ENCODE measurements around the gene JSRP1. TPM values are rescaled to one million over a fixed set of nuclear protein-coding genes. Genes with fewer than 3 reads are reported as not detected.

Gene JSRP1
- total and polyA plus RNA-seq, 2 donors from 2014 or later, result 0.37 to 5.0 TPM

DNA sequence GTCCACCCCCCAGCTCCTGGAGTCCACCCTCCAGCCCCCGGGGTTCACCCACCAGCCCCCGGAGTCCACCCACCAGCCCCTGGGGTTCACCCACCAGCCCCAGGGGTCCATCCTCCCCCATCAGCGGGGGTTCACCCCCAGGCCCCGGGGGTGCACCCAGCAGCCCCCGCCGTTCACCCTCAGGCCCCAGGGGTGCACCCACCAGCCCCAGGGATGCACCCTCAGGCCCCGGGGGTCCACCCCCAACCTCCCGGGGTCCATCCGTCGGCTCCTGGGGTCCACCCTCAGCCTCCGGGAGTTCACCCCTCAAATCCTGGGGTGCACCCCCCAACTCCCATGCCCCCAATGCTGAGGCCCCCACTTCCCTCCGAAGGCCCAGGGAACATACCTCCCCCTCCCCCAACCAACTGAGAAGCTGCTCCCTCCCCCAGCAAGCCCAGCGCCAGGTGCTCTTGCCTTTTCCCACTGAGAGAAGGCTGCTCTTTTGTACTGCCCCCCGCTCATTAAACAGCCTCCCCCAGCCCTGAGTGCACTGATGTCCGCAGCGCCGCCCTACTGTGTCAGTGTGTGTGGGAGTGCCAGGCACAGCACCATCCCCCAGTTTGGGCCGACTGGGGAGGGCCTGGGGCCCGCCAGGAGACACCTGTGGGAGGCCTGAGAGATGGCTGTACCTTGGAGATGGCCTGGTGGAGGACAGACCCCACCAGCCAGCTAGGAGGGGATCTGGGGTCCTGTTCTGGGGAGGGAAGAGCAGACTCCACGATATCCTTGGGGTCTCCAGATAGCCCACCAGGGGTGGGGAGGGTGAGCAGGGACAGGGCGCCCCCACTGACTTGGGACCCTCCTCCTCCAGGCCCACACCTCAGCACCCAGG lies 7.8 kb downstream of the JSRP1 start:
- H3K4me1 ChIP-seq (ENCODE audit: control insufficient read depth in 2 of 3, insufficient read depth in 2 of 3, low read depth in 1 of 3, low read length in 3 of 3), result peaks cover 0 to 10% (median 0%) of the 10 kb centered on the region in 3 donors
- no peak overlapping the region for H3K4me3 ChIP-seq (ENCODE audit: low read length in 3 of 3)
- no peaks in the 10 kb centered on the region for H3K27me3 ChIP-seq (ENCODE audit: control insufficient read depth, insufficient read depth, low read length)
- peaks cover 0 to 38% (median 10%) of the 10 kb centered on the region in 3 donors for H3K36me3 ChIP-seq (ENCODE audit: control insufficient read depth in 2 of 3, insufficient read depth in 3 of 3, low read length in 3 of 3)
- intact Hi-C loops (cut with DNase I), result no loop called here
- no peak overlapping the region for H3K9ac ChIP-seq (ENCODE audit: low read length in 3 of 3)
- H3K27ac ChIP-seq (ENCODE audit: low read depth in 2 of 2, low read length in 2 of 2), result no peak overlapping the region
- FAIRE-seq (no peak), DNase-seq (peak in 1 of 5 donors; percentile 63)
- no peaks in the 10 kb centered on the region for H3K9me3 ChIP-seq (ENCODE audit: control insufficient read depth in 2 of 3, insufficient read depth in 1 of 3, low read length in 3 of 3)
- TF ChIP-seq, protein P1, sequence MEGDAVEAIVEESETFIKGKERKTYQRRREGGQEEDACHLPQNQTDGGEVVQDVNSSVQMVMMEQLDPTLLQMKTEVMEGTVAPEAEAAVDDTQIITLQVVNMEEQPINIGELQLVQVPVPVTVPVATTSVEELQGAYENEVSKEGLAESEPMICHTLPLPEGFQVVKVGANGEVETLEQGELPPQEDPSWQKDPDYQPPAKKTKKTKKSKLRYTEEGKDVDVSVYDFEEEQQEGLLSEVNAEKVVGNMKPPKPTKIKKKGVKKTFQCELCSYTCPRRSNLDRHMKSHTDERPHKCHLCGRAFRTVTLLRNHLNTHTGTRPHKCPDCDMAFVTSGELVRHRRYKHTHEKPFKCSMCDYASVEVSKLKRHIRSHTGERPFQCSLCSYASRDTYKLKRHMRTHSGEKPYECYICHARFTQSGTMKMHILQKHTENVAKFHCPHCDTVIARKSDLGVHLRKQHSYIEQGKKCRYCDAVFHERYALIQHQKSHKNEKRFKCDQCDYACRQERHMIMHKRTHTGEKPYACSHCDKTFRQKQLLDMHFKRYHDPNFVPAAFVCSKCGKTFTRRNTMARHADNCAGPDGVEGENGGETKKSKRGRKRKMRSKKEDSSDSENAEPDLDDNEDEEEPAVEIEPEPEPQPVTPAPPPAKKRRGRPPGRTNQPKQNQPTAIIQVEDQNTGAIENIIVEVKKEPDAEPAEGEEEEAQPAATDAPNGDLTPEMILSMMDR (IDR thresholded peaks at IDR 0.05; ENCODE audit: borderline replicate concordance, extremely low read depth, insufficient read depth), result no peak

DNA sequence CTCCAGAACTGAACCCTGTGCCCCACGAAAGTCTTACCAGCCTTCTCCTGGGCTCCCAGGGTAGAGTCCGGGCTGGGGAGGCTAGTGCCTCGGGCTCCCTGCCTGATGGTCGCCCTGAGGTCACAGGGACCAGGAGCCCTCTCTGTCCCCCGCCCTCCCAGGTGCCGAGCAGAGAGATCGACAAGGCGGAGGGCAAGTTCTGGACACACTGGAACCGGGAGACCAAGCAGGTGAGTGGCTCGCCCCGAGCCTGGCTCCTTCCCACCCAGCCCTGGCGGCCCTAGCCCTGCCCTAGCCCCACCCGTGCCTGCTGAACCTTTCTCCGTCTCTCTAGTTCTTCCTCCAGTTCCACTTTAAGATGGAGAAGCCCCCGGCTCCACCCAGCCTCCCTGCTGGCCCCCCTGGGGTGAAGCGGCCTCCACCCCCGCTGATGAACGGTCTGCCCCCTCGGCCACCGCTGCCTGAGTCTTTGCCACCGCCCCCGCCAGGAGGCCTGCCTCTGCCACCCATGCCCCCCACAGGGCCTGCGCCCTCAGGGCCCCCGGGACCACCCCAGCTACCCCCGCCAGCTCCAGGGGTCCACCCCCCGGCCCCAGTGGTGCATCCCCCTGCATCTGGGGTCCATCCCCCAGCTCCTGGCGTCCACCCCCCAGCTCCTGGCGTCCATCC lies 8.7 kb downstream of the JSRP1 start:
- peak in 1 of 5 donors; percentile 76 for DNase-seq
- no peak overlapping the region for H3K4me3 ChIP-seq (ENCODE audit: low read length in 3 of 3)
- peaks cover 0 to 40% (median 10%) of the 10 kb centered on the region in 3 donors for H3K36me3 ChIP-seq (ENCODE audit: control insufficient read depth in 2 of 3, insufficient read depth in 3 of 3, low read length in 3 of 3)

DNA sequence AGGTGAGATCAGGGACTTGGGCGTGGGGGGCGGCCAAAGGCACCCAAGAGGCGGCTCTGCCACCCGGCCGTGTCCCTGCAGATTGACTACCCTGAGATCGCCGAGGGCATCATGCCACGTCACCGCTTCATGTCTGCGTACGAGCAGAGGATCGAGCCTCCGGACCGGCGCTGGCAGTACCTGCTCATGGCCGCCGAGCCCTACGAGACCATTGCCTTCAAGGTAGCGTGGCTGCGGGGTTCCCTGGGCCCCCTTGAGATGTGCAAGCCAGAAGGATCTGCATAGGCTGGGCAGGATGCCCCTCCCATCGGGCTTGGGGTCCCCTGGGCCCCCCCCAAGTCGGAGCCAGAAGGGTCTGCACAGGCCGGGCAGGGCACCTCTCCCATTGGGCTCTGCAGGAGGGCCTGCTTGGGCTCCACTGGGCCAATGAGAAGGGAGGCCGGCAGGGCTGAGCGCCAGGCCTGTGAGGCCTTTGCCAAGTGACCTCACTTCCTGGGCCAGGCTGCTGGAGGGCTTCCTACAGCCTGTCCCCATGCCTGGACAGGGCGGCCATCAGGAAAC lies 9.3 kb downstream of the JSRP1 start:
- Histone ChIP-seq H3K4me1 (ENCODE audit: control insufficient read depth in 2 of 3, insufficient read depth in 2 of 3, low read depth in 1 of 3, low read length in 3 of 3) (peaks cover 0 to 14% (median 4%) of the 10 kb centered on the region in 3 donors), H3K36me3 (ENCODE audit: control insufficient read depth in 2 of 3, insufficient read depth in 3 of 3, low read length in 3 of 3) (peaks cover 0 to 40% (median 10%) of the 10 kb centered on the region in 3 donors), H3K27me3 (ENCODE audit: control insufficient read depth, insufficient read depth, low read length) (no peaks in the 10 kb centered on the region), H3K4me3 (ENCODE audit: low read length in 3 of 3) (no peak overlapping the region), H3K9me3 (ENCODE audit: control insufficient read depth in 2 of 3, insufficient read depth in 1 of 3, low read length in 3 of 3) (no peaks in the 10 kb centered on the region), H3K27ac (ENCODE audit: low read depth in 2 of 2, low read length in 2 of 2) (no peak overlapping the region), H3K9ac (ENCODE audit: low read length in 3 of 3) (no peak overlapping the region)
- FAIRE-seq (no peak), DNase-seq (peak in 1 of 5 donors; percentile 80)
- intact Hi-C loops (cut with DNase I), result no loop called here
- TF ChIP-seq, protein P1 (IDR thresholded peaks at IDR 0.05; ENCODE audit: borderline replicate concordance, extremely low read depth, insufficient read depth), result no peak

More for the DNA sequence above, 8.7 kb downstream of the JSRP1 start:
- Histone ChIP-seq H3K9me3 (ENCODE audit: control insufficient read depth in 2 of 3, insufficient read depth in 1 of 3, low read length in 3 of 3) (no peaks in the 10 kb centered on the region), H3K4me1 (ENCODE audit: control insufficient read depth in 2 of 3, insufficient read depth in 2 of 3, low read depth in 1 of 3, low read length in 3 of 3) (peaks cover 0 to 9% (median 0%) of the 10 kb centered on the region in 3 donors), H3K27ac (ENCODE audit: low read depth in 2 of 2, low read length in 2 of 2) (no peak overlapping the region), H3K9ac (ENCODE audit: low read length in 3 of 3) (no peak overlapping the region), H3K27me3 (ENCODE audit: control insufficient read depth, insufficient read depth, low read length) (no peaks in the 10 kb centered on the region)
- intact Hi-C loops (cut with DNase I), result no loop called here
- FAIRE-seq, result no peak
- TF ChIP-seq, protein P1 (IDR thresholded peaks at IDR 0.05; ENCODE audit: borderline replicate concordance, extremely low read depth, insufficient read depth), result no peak

Measured in kidney (tissue), 14 donors.